ENCODE measurements around the gene POMGNT1. TPM values are rescaled to one million over a fixed set of nuclear protein-coding genes. Genes with fewer than 3 reads are reported as not detected.

Gene POMGNT1
- total and polyA plus RNA-seq, 2 of the 13 experiments (the other 11 are each of a cell fraction or from before 2014, with no cell fraction given), result 33.9 to 46.8 TPM

- TF ChIP-seq TAF1 (CRISPR knock-in tag; IDR thresholded peaks at IDR 0.05), result peak; percentile 67
- 0 out of 2 replicates have a peak, but pooled peaks have one; percentile 53 for TF ChIP-seq MYPOP (CRISPR knock-in tag; IDR thresholded peaks at IDR 0.05)
- TF ChIP-seq HOXD1 (CRISPR knock-in tag; IDR thresholded peaks at IDR 0.05), result no peak
- TF ChIP-seq MED1 (CRISPR knock-in tag; IDR thresholded peaks at IDR 0.05), result no peak; the same call in 1 of the 2 replicates
- no peak for TF ChIP-seq ZUFSP (CRISPR knock-in tag; IDR thresholded peaks at IDR 0.05; ENCODE audit: borderline replicate concordance)
- TF ChIP-seq ETS1 (CRISPR knock-in tag; IDR thresholded peaks at IDR 0.05), result no peak
- TF ChIP-seq ZNF746 (CRISPR knock-in tag; IDR thresholded peaks at IDR 0.05), result no peak
- peak; percentile 67 for TF ChIP-seq CTCF (CRISPR knock-in tag; IDR thresholded peaks at IDR 0.05)
- TF ChIP-seq ZNF275 (CRISPR knock-in tag; IDR thresholded peaks at IDR 0.05; ENCODE audit: borderline replicate concordance), result peak; percentile 71; the same call in 1 of the 2 replicates
- TF ChIP-seq FOXO1 (CRISPR knock-in tag; IDR thresholded peaks at IDR 0.05), result 0 out of 2 replicates have a peak, but pooled peaks have one; percentile 14
- peak; percentile 4; the same call in 1 of the 2 replicates for TF ChIP-seq MEIS1 (CRISPR knock-in tag; IDR thresholded peaks at IDR 0.05; ENCODE audit: borderline replicate concordance)
- no peak for TF ChIP-seq KDM4B (CRISPR knock-in tag; IDR thresholded peaks at IDR 0.05)
- TF ChIP-seq CENPT (CRISPR knock-in tag; IDR thresholded peaks at IDR 0.05; ENCODE audit: low read depth), result no peak
- no peak for TF ChIP-seq PRDM4 (CRISPR knock-in tag; IDR thresholded peaks at IDR 0.05; ENCODE audit: borderline replicate concordance)
- TF ChIP-seq NFYC (CRISPR knock-in tag; IDR thresholded peaks at IDR 0.05), result no peak
- TF ChIP-seq SCMH1 (CRISPR knock-in tag; IDR thresholded peaks at IDR 0.05; ENCODE audit: borderline replicate concordance), result no peak
These were observed at the start of gene POMGNT1 (continued) for GRCh38 chr1:46197964-46198811.

Measured in HepG2 (cell line).